ENCODE measurements around the gene KCNG2. TPM values are rescaled to one million over a fixed set of nuclear protein-coding genes. Genes with fewer than 3 reads are reported as not detected.

Gene KCNG2
- total RNA-seq, 2 donors from 2014 or later = not detected

- DNase-seq (ENCODE audit: low spot score in 2 of 2) (peak in 1 of 2 donors; percentile 39), ATAC-seq (no peak)
- Mint-ChIP-seq H3K9me3 (no peaks in the 10 kb centered on the region), H3K27ac (no peak overlapping the region), H3K36me3 (peaks cover 6 to 8% of the 10 kb centered on the region in 2 donors)
Measured at GRCh38 chr18:79903787-79904356, 106.1 kb downstream of the KCNG2 start.

- H3K9me3 Mint-ChIP-seq = no peaks in the 10 kb centered on the region
- DNase-seq (ENCODE audit: low spot score in 2 of 2) (peak in 1 of 2 donors; percentile 39), ATAC-seq (no peak)
- no peak overlapping the region for H3K27ac Mint-ChIP-seq
- H3K36me3 Mint-ChIP-seq = peaks cover 6 to 12% of the 10 kb centered on the region in 2 donors
Measured at GRCh38 chr18:79904357-79905147, 106.8 kb downstream of the KCNG2 start.

- DNase-seq (ENCODE audit: low spot score in 2 of 2) = peak in 1 of 2 donors; percentile 33
- no peaks in the 10 kb centered on the region for H3K9me3 Mint-ChIP-seq
- H3K36me3 Mint-ChIP-seq = peaks cover 2 to 12% of the 10 kb centered on the region in 2 donors
- peak in 1 of 2 donors; percentile 41 for ATAC-seq
- peak overlapping the region in 1 of 2 donors; percentile 55 for H3K27ac Mint-ChIP-seq
Measured at GRCh38 chr18:79905389-79905911, 107.7 kb downstream of the KCNG2 start.

- no peaks in the 10 kb centered on the region for H3K9me3 Mint-ChIP-seq
- peak overlapping the region in 1 of 2 donors; percentile 55 for H3K27ac Mint-ChIP-seq
- ATAC-seq (peak in 1 of 2 donors; percentile 3), DNase-seq (ENCODE audit: low spot score in 2 of 2) (no peak)
- H3K36me3 Mint-ChIP-seq = peaks cover 6 to 12% of the 10 kb centered on the region in 2 donors
Measured at GRCh38 chr18:79905993-79906392, 108.3 kb downstream of the KCNG2 start.

- DNase-seq (ENCODE audit: low spot score in 2 of 2) (no peak), ATAC-seq (no peak)
- Mint-ChIP-seq H3K27ac (no peak overlapping the region), H3K9me3 (no peaks in the 10 kb centered on the region), H3K36me3 (peaks cover 6 to 12% of the 10 kb centered on the region in 2 donors)
Measured at GRCh38 chr18:79906706-79907105, 109.0 kb downstream of the KCNG2 start.

- ATAC-seq = no peak
- H3K27ac Mint-ChIP-seq = peak overlapping the region; percentile 25 to 47
- H3K9me3 Mint-ChIP-seq = no peaks in the 10 kb centered on the region
- peaks cover 6 to 30% of the 10 kb centered on the region in 2 donors for H3K36me3 Mint-ChIP-seq
- no peak for DNase-seq (ENCODE audit: low spot score in 2 of 2)
Measured at GRCh38 chr18:79910563-79911343, 113.0 kb downstream of the KCNG2 start.

GRCh38 chr18:79911344-79912270 lies 113.9 kb downstream of the KCNG2 start:
- H3K36me3 Mint-ChIP-seq = peaks cover 6 to 38% of the 10 kb centered on the region in 2 donors
- no peaks in the 10 kb centered on the region for H3K9me3 Mint-ChIP-seq
- H3K27ac Mint-ChIP-seq = peak overlapping the region in 1 of 2 donors; percentile 14
- ATAC-seq (no peak), DNase-seq (ENCODE audit: low spot score in 2 of 2) (no peak)

- H3K9me3 Mint-ChIP-seq = no peaks in the 10 kb centered on the region
- peaks cover 6 to 41% of the 10 kb centered on the region in 2 donors for H3K36me3 Mint-ChIP-seq
- no peak overlapping the region for H3K27ac Mint-ChIP-seq
- peak in 1 of 2 donors; percentile 47 for DNase-seq (ENCODE audit: low spot score in 2 of 2)
- peak; percentile 83 to 89 for ATAC-seq
Measured at GRCh38 chr18:79912409-79912991, 114.8 kb downstream of the KCNG2 start.

- DNase-seq (ENCODE audit: low spot score in 2 of 2) (no peak), ATAC-seq (peak in 1 of 2 donors; percentile 14)
- Mint-ChIP-seq H3K27ac (peak overlapping the region; percentile 13 to 83), H3K9me3 (no peaks in the 10 kb centered on the region), H3K36me3 (peaks cover 6 to 41% of the 10 kb centered on the region in 2 donors)
Measured at GRCh38 chr18:79912994-79913831, 115.5 kb downstream of the KCNG2 start.

GRCh38 chr18:79914614-79915160 lies 116.9 kb downstream of the KCNG2 start:
- peaks cover 0 to 41% of the 10 kb centered on the region in 2 donors for H3K36me3 Mint-ChIP-seq
- peak in 1 of 2 donors; percentile 4 for ATAC-seq
- H3K27ac Mint-ChIP-seq = peak overlapping the region; percentile 13 to 92

GRCh38 chr18:79915161-79916127 lies 117.7 kb downstream of the KCNG2 start:
- no peak for ATAC-seq
- H3K27ac Mint-ChIP-seq = peak overlapping the region in 1 of 2 donors; percentile 33
- H3K9me3 Mint-ChIP-seq = no peaks in the 10 kb centered on the region
- H3K36me3 Mint-ChIP-seq = peaks cover 0 to 40% of the 10 kb centered on the region in 2 donors
- no peak for DNase-seq (ENCODE audit: low spot score in 2 of 2)

More at GRCh38 chr18:79914614-79915160, 116.9 kb downstream of the KCNG2 start:
- DNase-seq (ENCODE audit: low spot score in 2 of 2) = no peak
- H3K9me3 Mint-ChIP-seq = no peaks in the 10 kb centered on the region

GRCh38 chr18:79916128-79916494 lies 118.4 kb downstream of the KCNG2 start:
- DNase-seq (ENCODE audit: low spot score in 2 of 2) = no peak
- no peak overlapping the region for H3K27ac Mint-ChIP-seq
- no peaks in the 10 kb centered on the region for H3K9me3 Mint-ChIP-seq
- peaks cover 0 to 35% of the 10 kb centered on the region in 2 donors for H3K36me3 Mint-ChIP-seq
- ATAC-seq = no peak

GRCh38 chr18:79916546-79917168 lies 118.9 kb downstream of the KCNG2 start:
- peak overlapping the region in 1 of 2 donors; percentile 44 for H3K27ac Mint-ChIP-seq

More at GRCh38 chr18:79916546-79917168, 118.9 kb downstream of the KCNG2 start:
- no peak for ATAC-seq
- H3K9me3 Mint-ChIP-seq = no peaks in the 10 kb centered on the region
- H3K36me3 Mint-ChIP-seq = peaks cover 0 to 35% of the 10 kb centered on the region in 2 donors
- no peak for DNase-seq (ENCODE audit: low spot score in 2 of 2)
